Activated naive CD4-positive, alpha-beta T cell treated with anti-CD3 and anti-CD28 coated beads for 36 hours (primary cell): ENCODE data around the gene SEL1L3. TPM values are rescaled to one million over a fixed set of nuclear protein-coding genes. Genes with fewer than 3 reads are reported as not detected.
A peak's percentile ranks its signal among the peaks of the same experiment; 100 is the strongest.

Experiments
- CTCF ChIA-PET: fragments of 350-600 bp; sonication (Branson Sonifier 250); formaldehyde crosslinking; loops from one replicate; lab custom pipeline; 2021; ENCODE audit warnings: antibody characterized with exemption; lab: Charles Lee
- DNase-seq: peaks from one replicate; pipeline ENCODE4 v3.0.0-alpha.2; 2020
- H3K27ac Mint-ChIP-seq: one replicate; pipeline ENCODE4 v1.8.0; 2021; ENCODE audit warnings: mild to moderate bottlenecking, mixed read lengths
- H3K27me3 Mint-ChIP-seq: one replicate; pipeline ENCODE4 v1.8.0; 2021; ENCODE audit warnings: low read depth, mixed read lengths
- H3K36me3 Mint-ChIP-seq: one replicate; pipeline ENCODE4 v1.8.0; 2021; ENCODE audit warnings: low read depth, mixed read lengths
- H3K4me1 Mint-ChIP-seq: one replicate; pipeline ENCODE4 v1.8.0; 2021; ENCODE audit warnings: low read depth, mixed read lengths
- H3K4me3 Mint-ChIP-seq: one replicate; pipeline ENCODE4 v1.8.0; 2021; ENCODE audit warnings: mild to moderate bottlenecking, moderate library complexity, mixed read lengths
- H3K9me3 Mint-ChIP-seq: one replicate; pipeline ENCODE4 v1.8.0; 2021; ENCODE audit warnings: mixed read lengths
- intact Hi-C: fragments of 100-400 bp; cut with micrococcal nuclease; formaldehyde crosslinking; loops from one replicate; pipeline ENCODE4 v1.15.1; 2023
- total RNA-seq, 2 experiments: library from RNA; stranded (reverse); gene quantifications; one replicate each; pipeline ENCODE4 v1.2.3, GENCODE V29; 2021

SEL1L3 gene
- total RNA-seq, 2 experiments from 2014 or later, result 32.3 to 38.2 TPM

GRCh38 chr4:25861280-25861950 lies 1.4 kb downstream of the SEL1L3 start:
- CTCF ChIA-PET, result interaction anchor here (0.7 kb wide), 2 partner anchors 12 to 13 kb away, joined by 3 to 4 read pairs; no protein-coding TSS in a partner anchor
- H3K4me1 Mint-ChIP-seq, result peaks cover 41% of the 10 kb centered on the region
- H3K4me3 Mint-ChIP-seq, result peak overlapping the region; percentile 93
- peaks cover 3% of the 10 kb centered on the region for H3K36me3 Mint-ChIP-seq
- DNase-seq, result no peak
- intact Hi-C loops, result loop anchor here (1.0 to 5.0 kb wide), 10 partner anchors 19 to 1141 kb away; partner anchors contain the start of genes ANAPC4, PI4K2B, SEPSECS and ZCCHC4
- H3K27me3 Mint-ChIP-seq, result no peaks in the 10 kb centered on the region
- peak overlapping the region; percentile 92 for H3K27ac Mint-ChIP-seq
- H3K9me3 Mint-ChIP-seq, result no peaks in the 10 kb centered on the region

- H3K27ac Mint-ChIP-seq, result peak overlapping the region; percentile 92
- peaks cover 46% of the 10 kb centered on the region for H3K4me1 Mint-ChIP-seq
- CTCF ChIA-PET, result interaction anchor here (0.7 to 1.4 kb wide), 4 partner anchors 12 to 53 kb away, joined by 3 to 4 read pairs (median 3); partner anchors contain the start of gene SMIM20
- intact Hi-C loops, result loop anchor here (1.0 to 5.0 kb wide), 10 partner anchors 18 to 1142 kb away; partner anchors contain the start of genes ANAPC4, PI4K2B, SEPSECS and ZCCHC4
- peaks cover 3% of the 10 kb centered on the region for H3K36me3 Mint-ChIP-seq
- peak overlapping the region; percentile 50 for H3K4me3 Mint-ChIP-seq
- no peaks in the 10 kb centered on the region for H3K9me3 Mint-ChIP-seq
- no peaks in the 10 kb centered on the region for H3K27me3 Mint-ChIP-seq
- no peak for DNase-seq
Measured at GRCh38 chr4:25860586-25861279, 2.1 kb downstream of the SEL1L3 start.

- no peaks in the 10 kb centered on the region for H3K27me3 Mint-ChIP-seq
- peaks cover 58% of the 10 kb centered on the region for H3K4me1 Mint-ChIP-seq
- H3K27ac Mint-ChIP-seq, result peak overlapping the region; percentile 92
- intact Hi-C loops, result loop anchor here (2.0 to 5.0 kb wide), 9 partner anchors 218 to 1143 kb away; partner anchors contain the start of genes ANAPC4, PI4K2B, SEPSECS and ZCCHC4
- H3K36me3 Mint-ChIP-seq, result peaks cover 5% of the 10 kb centered on the region
- H3K9me3 Mint-ChIP-seq, result no peaks in the 10 kb centered on the region
- peak; percentile 53 for DNase-seq
- CTCF ChIA-PET, result interaction anchor here (0.7 to 1.4 kb wide), 4 partner anchors 10 to 129 kb away, joined by 3 to 4 read pairs (median 3); partner anchors contain the start of gene SMIM20
- H3K4me3 Mint-ChIP-seq, result peak overlapping the region; percentile 50
Measured at GRCh38 chr4:25859429-25860148, 3.2 kb downstream of the SEL1L3 start.

GRCh38 chr4:25857851-25858400 lies 4.9 kb downstream of the SEL1L3 start:
- CTCF ChIA-PET, result interaction anchor here (1.3 kb wide), 2 partner anchors 25 to 130 kb away, joined by 3 to 4 read pairs; no protein-coding TSS in a partner anchor
- no peaks in the 10 kb centered on the region for H3K9me3 Mint-ChIP-seq
- no peak for DNase-seq
- H3K36me3 Mint-ChIP-seq, result peaks cover 5% of the 10 kb centered on the region
- no peaks in the 10 kb centered on the region for H3K27me3 Mint-ChIP-seq
- no peak overlapping the region for H3K27ac Mint-ChIP-seq
- intact Hi-C loops, result no loop called here
- no peak overlapping the region for H3K4me3 Mint-ChIP-seq
- peaks cover 62% of the 10 kb centered on the region for H3K4me1 Mint-ChIP-seq

- no peak for DNase-seq
- Mint-ChIP-seq H3K27ac (no peak overlapping the region), H3K27me3 (no peaks in the 10 kb centered on the region), H3K9me3 (no peaks in the 10 kb centered on the region), H3K4me1 (peaks cover 62% of the 10 kb centered on the region), H3K4me3 (no peak overlapping the region), H3K36me3 (peaks cover 5% of the 10 kb centered on the region)
- CTCF ChIA-PET, result interaction anchor here (1.3 kb wide), 1 partner anchor 24 kb away, joined by 3 read pairs; no protein-coding TSS in a partner anchor
- intact Hi-C loops, result no loop called here
Measured at GRCh38 chr4:25857403-25857802, 5.4 kb downstream of the SEL1L3 start.

GRCh38 chr4:25856756-25857155 lies 6.0 kb downstream of the SEL1L3 start:
- H3K27me3 Mint-ChIP-seq, result no peaks in the 10 kb centered on the region
- H3K36me3 Mint-ChIP-seq, result peaks cover 3% of the 10 kb centered on the region
- intact Hi-C loops, result no loop called here
- H3K4me3 Mint-ChIP-seq, result no peak overlapping the region
- CTCF ChIA-PET, result interaction anchor here (1.3 kb wide), 1 partner anchor 24 kb away, joined by 3 read pairs; no protein-coding TSS in a partner anchor
- DNase-seq, result no peak
- no peak overlapping the region for H3K27ac Mint-ChIP-seq
- H3K9me3 Mint-ChIP-seq, result no peaks in the 10 kb centered on the region
- peaks cover 59% of the 10 kb centered on the region for H3K4me1 Mint-ChIP-seq

GRCh38 chr4:25852103-25852502 lies 10.7 kb downstream of the SEL1L3 start:
- Mint-ChIP-seq H3K9me3 (no peaks in the 10 kb centered on the region), H3K4me1 (peaks cover 41% of the 10 kb centered on the region), H3K4me3 (no peak overlapping the region), H3K36me3 (peaks cover 5% of the 10 kb centered on the region), H3K27me3 (no peaks in the 10 kb centered on the region), H3K27ac (no peak overlapping the region)
- no peak for DNase-seq
- intact Hi-C loops, result no loop called here
- CTCF ChIA-PET, result no interaction called here

- H3K4me3 Mint-ChIP-seq, result no peak overlapping the region
- H3K9me3 Mint-ChIP-seq, result no peaks in the 10 kb centered on the region
- peaks cover 14% of the 10 kb centered on the region for H3K36me3 Mint-ChIP-seq
- DNase-seq, result no peak
- CTCF ChIA-PET, result no interaction called here
- peaks cover 50% of the 10 kb centered on the region for H3K4me1 Mint-ChIP-seq
- intact Hi-C loops, result no loop called here
- no peaks in the 10 kb centered on the region for H3K27me3 Mint-ChIP-seq
- H3K27ac Mint-ChIP-seq, result no peak overlapping the region
Measured at GRCh38 chr4:25847329-25847728, 15.5 kb downstream of the SEL1L3 start.

- intact Hi-C loops, result no loop called here
- Mint-ChIP-seq H3K4me1 (peaks cover 53% of the 10 kb centered on the region), H3K36me3 (peaks cover 14% of the 10 kb centered on the region), H3K27ac (no peak overlapping the region), H3K27me3 (no peaks in the 10 kb centered on the region), H3K4me3 (no peak overlapping the region), H3K9me3 (no peaks in the 10 kb centered on the region)
- CTCF ChIA-PET, result no interaction called here
- no peak for DNase-seq
Measured at GRCh38 chr4:25845841-25846653, 16.7 kb downstream of the SEL1L3 start.

- H3K27me3 Mint-ChIP-seq, result no peaks in the 10 kb centered on the region
- peaks cover 20% of the 10 kb centered on the region for H3K36me3 Mint-ChIP-seq
- peaks cover 51% of the 10 kb centered on the region for H3K4me1 Mint-ChIP-seq
- H3K4me3 Mint-ChIP-seq, result no peak overlapping the region
- no peaks in the 10 kb centered on the region for H3K9me3 Mint-ChIP-seq
- intact Hi-C loops, result loop anchor here (5.0 kb wide), 3 partner anchors 67 to 477 kb away; partner anchors contain the start of genes RBPJ and SMIM20
- no peak for DNase-seq
- H3K27ac Mint-ChIP-seq, result no peak overlapping the region
- CTCF ChIA-PET, result no interaction called here
Measured at GRCh38 chr4:25844961-25845712, 17.7 kb downstream of the SEL1L3 start.
